GM19240 (cell line): Measurements from ENCODE around the gene DNAI4.
"Not testable (repeated sequence)": the region's sequence is repeated elsewhere in the genome, so short reads cannot be mapped to it uniquely, and the experiment has no call there.

ENCODE experiments used
- DNase-seq: peaks from one replicate; pipeline ENCODE4 v3.0.0; 2011; ENCODE audit warnings: low spot score; ENCODE audit not compliant: insufficient read length

The DNAI4 gene

DNA sequence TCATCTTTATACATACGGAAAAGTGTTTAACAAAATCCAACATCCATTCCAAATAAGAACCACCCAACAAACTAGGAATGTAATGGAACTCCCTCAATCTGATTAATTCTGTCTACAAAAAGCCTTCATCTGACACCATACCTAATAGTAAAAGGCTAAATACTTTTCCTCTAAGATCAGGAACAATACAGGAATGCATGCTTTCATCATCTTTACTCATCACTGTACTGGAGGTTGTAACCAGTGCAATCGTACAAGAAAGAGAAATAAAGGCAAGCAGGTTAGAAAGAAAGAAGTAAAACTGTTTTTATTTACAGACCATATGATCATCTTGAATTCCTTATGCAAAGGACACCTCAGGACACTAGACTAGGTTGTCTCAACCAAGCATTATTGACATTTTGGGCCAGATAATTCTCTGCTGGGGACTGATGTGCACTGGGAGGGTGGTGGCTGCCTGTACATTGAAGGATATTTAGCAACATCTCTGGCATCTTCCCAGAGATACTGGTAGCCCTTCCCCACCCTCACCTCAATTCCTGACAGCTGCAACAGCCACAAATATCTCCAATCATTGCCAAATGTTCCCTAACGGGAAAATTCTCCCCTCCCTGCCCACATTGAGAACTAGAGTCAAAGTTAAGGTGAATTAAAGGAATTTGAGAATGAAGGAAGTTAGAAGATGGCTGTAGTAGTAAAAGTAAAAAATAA, 93.0 kb downstream of the DNAI4 start:
- DNase-seq = no peak

DNA sequence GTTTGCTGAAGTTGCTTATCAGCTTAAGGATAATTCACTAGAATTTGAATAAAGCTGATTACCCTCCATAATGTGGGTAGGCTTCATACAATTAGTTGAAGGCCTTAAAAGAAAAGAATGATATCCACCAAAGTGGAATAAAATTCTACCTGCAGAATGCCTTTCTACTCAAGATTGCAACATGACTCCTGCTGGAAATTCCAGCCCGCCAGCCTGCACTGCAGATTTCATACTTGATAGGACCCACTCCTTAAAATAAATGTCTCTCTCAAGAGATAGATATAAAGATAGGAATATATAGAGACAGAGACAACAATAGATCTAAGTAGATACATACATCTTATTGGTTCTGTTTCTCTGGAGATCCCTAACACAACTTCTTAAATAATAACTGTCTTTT, 99.9 kb downstream of the DNAI4 start:
- DNase-seq = no peak

- no peak for DNase-seq
Measured at GRCh38 chr1:66809736-66810326, 114.8 kb downstream of the DNAI4 start.

- DNase-seq = no peak
Measured at GRCh38 chr1:66809245-66809644, 115.4 kb downstream of the DNAI4 start.

DNA sequence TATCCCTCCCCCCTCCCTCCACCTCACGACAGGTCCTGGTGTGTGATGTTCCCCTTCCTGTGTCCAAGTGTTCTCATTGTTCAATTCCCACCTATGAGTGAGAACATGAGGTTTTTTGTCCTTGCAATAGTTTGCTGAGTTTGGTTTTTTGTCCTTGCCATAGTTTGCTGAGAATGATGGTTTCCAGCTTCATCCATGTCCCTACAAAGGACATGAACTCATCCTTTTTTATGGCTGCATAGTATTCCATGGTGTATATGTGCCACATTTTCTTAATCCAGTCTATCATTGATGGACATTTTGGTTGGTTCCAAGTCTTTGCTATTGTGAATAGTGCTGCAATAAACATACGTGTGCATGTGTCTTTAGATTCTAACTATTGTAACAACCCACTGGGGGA, 128.8 kb downstream of the DNAI4 start:
- not testable (repeated sequence) for DNase-seq

DNA sequence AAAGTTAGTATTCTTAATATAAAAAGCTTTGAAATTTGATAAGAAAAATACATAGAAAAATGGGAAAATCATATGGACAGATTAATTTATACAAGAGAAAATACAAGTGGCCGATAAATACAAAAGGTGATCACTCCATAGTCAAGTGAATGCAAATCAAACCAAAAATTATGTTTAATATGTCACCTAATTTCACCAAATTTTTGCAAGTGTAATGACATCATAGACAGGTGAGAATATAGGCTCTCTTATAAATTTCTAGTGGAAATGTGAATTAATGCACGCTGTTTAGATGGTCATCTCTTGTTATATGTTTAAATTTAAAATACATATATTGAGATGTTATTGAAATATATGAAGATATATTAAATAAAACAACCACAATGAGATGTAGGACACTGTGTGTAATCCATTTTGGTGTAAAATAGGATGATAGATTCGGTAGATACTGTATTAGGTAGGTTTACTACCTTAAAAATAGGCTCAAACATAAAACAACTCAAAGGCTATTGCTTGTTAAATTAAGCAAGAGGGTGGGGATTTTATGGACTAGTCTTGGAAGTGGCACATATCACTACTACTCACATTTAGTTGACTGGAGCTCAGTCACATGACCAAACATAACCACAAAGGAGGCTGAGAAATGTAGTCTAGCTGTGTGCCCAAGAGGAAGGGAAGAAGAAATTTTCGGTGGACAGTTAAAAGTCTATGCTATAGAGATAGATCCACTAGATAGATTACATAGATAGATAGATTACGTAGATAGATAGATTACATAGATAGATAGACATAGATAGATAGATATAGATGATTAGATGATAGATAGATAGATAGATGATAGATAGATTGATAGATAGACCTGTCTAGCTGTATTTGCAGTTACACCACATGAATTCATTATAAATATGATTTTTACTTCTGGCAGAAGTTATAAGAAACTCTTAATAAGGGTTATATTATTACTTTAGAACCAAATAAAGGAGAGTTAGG, 132.7 kb downstream of the DNAI4 start:
- DNase-seq = no peak

DNA sequence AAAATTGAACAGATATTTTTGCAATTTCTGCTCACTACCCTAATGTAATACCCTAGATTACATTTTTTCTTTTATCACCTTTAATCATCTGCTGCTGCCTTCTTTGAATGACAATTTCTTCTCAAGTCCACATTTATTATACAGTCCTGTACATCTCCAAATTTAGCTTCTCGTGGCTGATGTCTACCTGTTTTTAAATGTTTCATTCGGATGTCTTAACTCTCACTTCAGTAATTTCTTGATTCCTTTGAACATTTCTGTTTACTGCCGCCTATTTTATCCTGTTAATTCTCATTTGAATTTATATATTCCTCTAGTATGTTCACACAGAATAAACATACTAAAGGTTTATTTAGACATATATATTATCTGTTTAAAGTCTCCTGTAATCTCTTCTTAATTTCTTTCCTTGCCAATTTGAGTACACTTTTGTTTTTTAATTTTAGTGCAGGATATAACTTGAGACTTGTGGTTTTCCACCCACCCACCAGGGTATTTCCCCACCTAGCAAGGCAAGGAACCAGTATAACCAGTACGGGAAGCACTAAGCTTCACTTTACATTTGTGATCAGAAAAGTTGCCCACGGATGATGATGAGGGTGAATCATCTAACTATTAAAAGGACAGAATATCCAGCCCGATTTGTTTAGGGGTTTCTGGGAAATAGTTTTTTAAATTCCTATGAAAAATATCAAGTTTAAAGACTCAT, 136.3 kb downstream of the DNAI4 start:
- peak; percentile 13 for DNase-seq

DNA sequence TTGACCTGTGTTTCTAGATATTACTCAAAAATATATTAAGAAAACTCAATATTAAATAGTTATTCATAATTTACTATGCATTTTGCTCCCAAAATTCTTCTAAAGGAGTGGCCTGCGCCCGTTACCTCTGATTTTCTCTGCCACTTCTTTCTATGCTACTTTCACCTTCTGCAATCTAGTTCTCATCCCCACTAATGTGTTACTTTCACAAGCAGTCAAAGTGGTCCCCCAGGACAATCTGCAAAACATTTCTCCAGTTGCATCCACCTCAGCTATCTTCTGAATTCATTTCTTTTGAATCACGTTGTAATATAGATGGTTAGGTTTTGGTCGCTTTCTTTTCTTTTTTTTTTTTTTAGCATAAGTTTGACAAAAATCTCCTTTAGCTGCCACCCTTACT, 137.0 kb downstream of the DNAI4 start:
- DNase-seq = no peak

GRCh38 chr1:66785800-66786199, 138.9 kb downstream of the DNAI4 start:
- not testable (repeated sequence) for DNase-seq

DNA sequence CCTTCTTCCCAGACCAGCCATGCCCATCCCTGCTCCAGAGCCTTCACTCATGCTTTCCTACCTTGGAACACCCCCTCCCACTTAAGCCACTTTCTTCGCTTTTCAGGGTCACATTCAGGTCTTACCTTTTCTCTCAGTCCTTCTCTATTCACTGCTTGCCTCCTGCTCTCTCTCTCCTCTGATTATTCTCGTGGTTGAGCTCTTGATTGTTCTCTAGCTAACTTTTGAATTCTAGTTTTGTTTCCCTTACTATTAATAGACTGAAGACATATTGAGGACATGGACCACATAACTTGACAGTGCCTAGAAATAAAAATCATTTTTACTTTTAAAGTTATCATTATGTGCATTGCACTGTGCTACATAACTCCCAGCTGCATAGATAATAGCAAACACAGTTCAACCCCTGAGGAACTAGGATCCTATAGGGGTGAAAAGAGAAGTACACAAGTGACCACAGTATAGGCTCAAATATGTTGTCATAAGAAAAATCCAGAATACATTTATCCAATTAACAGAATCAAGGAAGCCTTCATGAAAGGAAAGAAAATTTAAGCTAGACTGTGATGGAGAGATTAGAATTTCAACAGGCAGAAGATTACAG, 145.1 kb downstream of the DNAI4 start:
- DNase-seq = no peak

DNA sequence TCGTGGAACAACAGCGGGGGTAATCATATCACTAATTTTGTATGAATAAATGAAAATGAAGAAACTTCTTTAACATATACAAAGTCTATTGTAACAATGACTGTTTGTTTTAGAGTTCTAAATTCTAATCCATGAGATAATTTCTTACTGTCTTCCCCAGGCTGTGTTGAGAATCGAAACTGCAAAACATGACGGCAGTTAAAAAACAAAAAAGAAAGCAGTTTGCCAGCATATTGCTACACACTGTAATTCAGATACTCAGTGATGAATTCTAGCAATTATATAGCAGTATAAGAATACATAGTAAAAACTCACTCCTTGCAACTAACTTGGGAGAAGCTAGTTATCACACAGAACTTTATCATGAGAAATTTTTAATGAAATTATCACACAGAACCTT, 145.7 kb downstream of the DNAI4 start:
- DNase-seq = no peak

- DNase-seq = no peak
Measured at GRCh38 chr1:66778266-66778665, 146.4 kb downstream of the DNAI4 start.

- DNase-seq = no peak
Measured at GRCh38 chr1:66777831-66778230, 146.8 kb downstream of the DNAI4 start.

DNA sequence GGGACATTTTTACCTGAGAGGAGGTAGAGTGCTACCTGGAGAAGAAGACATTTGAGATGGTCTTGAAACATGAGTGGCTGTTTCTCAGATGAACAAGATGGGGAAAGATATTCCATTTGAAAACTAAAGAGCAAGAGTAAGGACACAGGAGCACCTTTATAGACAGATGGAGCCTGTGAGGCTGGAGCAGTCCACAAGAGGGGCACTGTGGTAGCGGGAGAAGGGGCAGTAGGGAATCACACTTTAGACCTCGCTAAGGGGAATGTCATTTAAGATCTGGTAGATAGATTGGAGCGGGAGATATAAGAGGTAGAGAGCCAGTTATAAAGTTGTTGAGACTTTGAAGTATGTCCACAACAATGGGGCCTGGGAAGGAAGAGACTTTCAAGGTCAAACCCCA, 149.0 kb downstream of the DNAI4 start:
- no peak for DNase-seq

GRCh38 chr1:66774438-66774837, 150.2 kb downstream of the DNAI4 start:
- no peak for DNase-seq

DNA sequence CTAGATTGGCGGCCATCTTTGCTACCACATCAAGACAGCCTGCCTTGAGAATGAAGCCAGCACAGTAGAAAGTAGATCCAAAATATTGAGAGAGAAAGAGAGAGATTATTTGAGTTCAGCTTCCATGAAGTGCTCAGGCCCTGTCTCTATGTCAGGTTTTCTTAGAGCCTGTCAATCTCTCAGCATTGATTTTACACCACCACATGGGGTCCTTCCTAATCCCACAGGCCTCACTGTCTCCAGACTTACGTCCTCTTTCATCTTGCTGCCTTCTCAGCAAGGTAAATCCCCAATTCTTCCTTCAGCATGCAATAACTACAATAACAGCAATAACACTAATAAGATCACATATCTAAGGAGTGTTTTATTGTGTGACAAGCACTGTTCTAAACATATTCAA, 151.4 kb downstream of the DNAI4 start:
- DNase-seq = no peak

- DNase-seq = no peak
Measured at GRCh38 chr1:66770694-66771093, 154.0 kb downstream of the DNAI4 start.

- DNase-seq = no peak
Measured at GRCh38 chr1:66770240-66770639, 154.4 kb downstream of the DNAI4 start.

DNA sequence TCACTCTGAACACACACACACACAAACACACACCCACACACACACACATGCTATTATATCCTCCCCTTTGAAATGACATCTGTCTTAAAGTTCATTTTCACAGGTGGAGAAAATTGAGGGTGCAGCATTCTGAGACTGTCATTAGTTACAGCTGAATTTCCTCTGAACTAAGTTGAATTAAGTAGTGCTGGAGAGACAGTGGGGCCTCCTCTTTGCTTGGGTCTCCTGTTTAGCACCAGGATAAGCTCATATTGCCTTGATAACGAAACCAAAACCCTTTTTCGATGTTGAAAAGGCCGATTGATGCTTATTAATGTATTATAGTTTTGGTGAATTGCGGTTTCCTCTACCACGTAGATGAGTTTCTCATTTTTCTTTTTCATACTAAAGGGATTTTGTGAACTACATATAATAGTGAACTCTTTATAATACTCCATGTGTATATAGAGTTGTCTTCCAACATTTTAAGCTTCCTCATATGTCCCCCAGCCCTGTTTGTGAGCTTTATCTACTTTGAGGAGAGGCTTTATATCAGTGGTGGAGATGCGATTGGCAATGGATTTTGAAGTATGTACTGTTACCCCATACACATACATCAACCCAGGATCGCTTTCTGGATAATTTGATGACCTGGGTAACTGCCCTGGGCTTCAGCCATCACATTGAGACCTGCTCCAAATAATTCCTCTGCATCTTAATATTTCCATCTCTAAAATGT, 155.0 kb downstream of the DNAI4 start:
- DNase-seq = no peak

GRCh38 chr1:66768965-66769364, 155.7 kb downstream of the DNAI4 start:
- no peak for DNase-seq
